GM19035 (cell line): ENCODE results near the gene IL36RN.
"Not testable (repeated sequence)": the region's sequence is repeated elsewhere in the genome, so short reads cannot be mapped to it uniquely, and the experiment has no call there.

Experiments
- ATAC-seq: cut with Tn5 transposase; IDR thresholded peaks from one replicate; pipeline ENCODE4 v1.9.1; 2021; ENCODE audit not compliant: unreplicated experiment

The IL36RN gene

GRCh38 chr2:113072584-113072983 lies 13.6 kb downstream of the IL36RN start:
- no peak for ATAC-seq

- no peak for ATAC-seq
Observed at GRCh38 chr2:113073325-113073834, 14.4 kb downstream of the IL36RN start.

- ATAC-seq: no peak
Observed at GRCh38 chr2:113075030-113075429, 16.0 kb downstream of the IL36RN start.

GRCh38 chr2:113075600-113075999 lies 16.6 kb downstream of the IL36RN start:
- no peak for ATAC-seq

- ATAC-seq: no peak
Observed at GRCh38 chr2:113076954-113077669, 18.1 kb downstream of the IL36RN start.

GRCh38 chr2:113077921-113078320 lies 18.9 kb downstream of the IL36RN start:
- ATAC-seq: no peak

GRCh38 chr2:113078350-113078839 lies 19.4 kb downstream of the IL36RN start:
- no peak for ATAC-seq

- no peak for ATAC-seq
Observed at GRCh38 chr2:113079131-113079530, 20.1 kb downstream of the IL36RN start.

- no peak for ATAC-seq
Observed at GRCh38 chr2:113080134-113080533, 21.1 kb downstream of the IL36RN start.

GRCh38 chr2:113081488-113082210 lies 22.7 kb downstream of the IL36RN start:
- no peak for ATAC-seq

- ATAC-seq: no peak
Observed at GRCh38 chr2:113083296-113083695, 24.3 kb downstream of the IL36RN start.

- ATAC-seq: no peak
Observed at GRCh38 chr2:113084249-113085000, 25.4 kb downstream of the IL36RN start.

- no peak for ATAC-seq
Observed at GRCh38 chr2:113085542-113085941, 26.5 kb downstream of the IL36RN start.

- no peak for ATAC-seq
Observed at GRCh38 chr2:113088213-113088992, 29.4 kb downstream of the IL36RN start.

GRCh38 chr2:113089916-113090315 lies 30.9 kb downstream of the IL36RN start:
- ATAC-seq: no peak

GRCh38 chr2:113091231-113091896 lies 32.4 kb downstream of the IL36RN start:
- no peak for ATAC-seq

GRCh38 chr2:113092864-113093612 lies 34.0 kb downstream of the IL36RN start:
- no peak for ATAC-seq

- ATAC-seq: no peak
Observed at GRCh38 chr2:113093613-113093977, 34.6 kb downstream of the IL36RN start.

GRCh38 chr2:113096306-113096705 lies 37.3 kb downstream of the IL36RN start:
- ATAC-seq: not testable (repeated sequence)
